Mesenteric fat pad (tissue), 1 donor: ENCODE results near the gene CACNG7. TPM values are rescaled to one million over a fixed set of nuclear protein-coding genes. Genes with fewer than 3 reads are reported as not detected.
"Not testable (repeated sequence)": the region's sequence is repeated elsewhere in the genome, so short reads cannot be mapped to it uniquely, and the experiment has no call there.

Experiments used
- DNase-seq: peaks from one replicate; pipeline ENCODE4 v3.0.0-alpha.2; 2020; ENCODE audit warnings: low spot score
- long read RNA-seq: library from polyadenylated mRNA; unstranded; transcript quantifications from one replicate; pipeline ENCODE4 v2.0.0, GENCODE V29; 2020
- total RNA-seq: library from RNA; stranded (reverse); fragmentation: NEBNext Ultra II Directional; extraction: Animal tissue kit (Norgen Biotek cat#: 25700); gene quantifications from one replicate; pipeline ENCODE4 v1.2.1, GENCODE V29; 2021
- donor health status: DM: yes; HTN: yes; CAD: no.

The CACNG7 gene
- total RNA-seq = not detected
- long read RNA-seq = 0 reads

GRCh38 chr19:53908935-53909415, at the start of gene CACNG7:
TSS of gene CACNG7 (plus strand) at chr19:53909278. CDS start at chr19:53912832, 3,554 bp downstream.
- no peak for DNase-seq

GRCh38 chr19:53864308-53864836, 44.7 kb upstream of the CACNG7 start:
- no peak for DNase-seq

- no peak for DNase-seq
Measured at GRCh38 chr19:53865523-53865917, 43.6 kb upstream of the CACNG7 start.

DNA sequence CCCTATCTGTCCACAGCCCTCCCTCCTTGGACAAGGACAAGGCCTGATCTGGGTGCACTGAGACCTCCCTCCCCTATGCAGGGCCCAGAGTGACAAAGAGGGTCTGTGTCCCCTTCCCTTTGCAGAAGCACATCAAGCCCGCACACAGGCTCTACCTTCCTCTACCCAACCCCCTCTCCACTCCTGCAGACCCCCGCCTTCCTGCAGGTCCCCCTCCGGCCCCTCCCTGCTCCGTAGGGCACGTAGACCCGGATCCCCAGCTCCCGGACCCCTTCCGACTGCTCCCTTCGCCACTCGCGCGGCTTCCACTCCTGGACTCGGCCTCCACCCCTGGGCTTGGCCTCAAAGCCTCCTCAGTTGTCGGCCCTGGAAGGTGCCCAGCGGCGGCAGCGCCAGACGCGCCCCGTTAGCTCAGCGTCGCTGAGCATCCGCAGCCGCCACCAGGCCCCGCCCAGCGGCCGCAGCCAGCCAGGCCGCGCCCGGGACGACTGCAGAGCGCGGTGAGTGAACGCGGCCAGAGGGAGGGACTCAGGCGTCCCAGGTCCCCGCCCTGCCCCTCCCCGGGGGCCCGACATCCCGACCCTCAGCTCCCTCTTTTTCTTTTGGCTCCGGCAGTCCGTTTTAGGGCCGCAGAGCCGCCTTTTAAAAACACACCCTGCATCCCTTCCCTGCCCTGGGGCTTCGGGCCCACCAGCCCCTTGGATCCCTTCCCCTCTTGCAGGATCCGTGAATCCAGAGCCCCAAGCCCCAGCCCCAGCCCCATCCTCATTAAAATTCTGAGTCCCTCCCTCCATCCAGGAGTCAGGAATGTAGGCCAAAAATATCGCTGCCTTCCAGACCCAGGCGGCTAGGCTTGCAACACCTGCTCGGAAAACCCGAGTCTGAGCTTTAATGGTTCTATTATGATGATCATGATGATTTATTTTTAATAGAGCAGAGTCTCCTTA, 42.9 kb upstream of the CACNG7 start:
- DNase-seq = peak; percentile 96

- DNase-seq = no peak
Measured at GRCh38 chr19:53866865-53867224, 42.2 kb upstream of the CACNG7 start.

DNA sequence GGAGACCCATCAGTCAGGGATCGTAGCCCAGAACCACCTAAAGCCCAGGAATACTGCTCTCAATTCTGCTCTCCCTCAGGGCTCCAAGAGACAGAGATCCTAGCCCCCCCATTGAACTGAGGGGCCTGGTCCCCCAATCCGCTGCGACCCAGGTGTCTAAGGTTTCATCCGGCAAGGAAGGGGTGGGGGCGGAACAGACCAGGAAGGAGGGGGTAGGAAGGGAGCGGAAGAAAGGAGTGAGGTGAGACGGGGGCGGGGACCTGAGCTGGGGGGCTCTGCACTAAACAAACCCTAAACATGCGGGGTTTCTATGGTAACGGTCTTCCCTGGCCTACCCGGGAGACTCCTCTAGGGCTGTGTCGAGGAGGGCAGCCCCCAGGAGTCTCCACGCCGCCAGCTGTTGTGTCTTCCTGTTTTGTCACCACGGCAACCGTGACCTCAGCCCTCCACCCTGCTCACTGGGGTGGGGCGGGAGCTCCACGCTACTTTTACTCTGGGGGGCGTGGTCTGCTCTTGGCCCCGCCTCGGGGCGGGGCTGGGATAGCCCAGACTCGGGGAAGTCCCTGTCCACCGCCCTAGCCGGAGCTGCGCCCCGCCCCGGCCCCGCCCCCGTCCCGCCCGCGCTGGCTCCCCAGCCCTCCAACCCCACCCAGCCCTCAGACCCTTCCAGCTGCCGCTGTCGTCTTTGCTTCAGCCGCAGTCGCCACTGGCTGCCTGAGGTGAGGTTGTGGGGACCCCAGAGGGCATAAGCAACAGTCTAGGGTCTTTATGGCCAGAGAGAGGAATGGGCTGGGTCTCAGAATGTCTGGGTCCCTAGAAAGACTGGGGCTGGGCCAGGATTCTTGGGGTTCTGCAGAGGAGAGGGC, 41.6 kb upstream of the CACNG7 start, which contains the start of gene MYADM:
MYADM (plus strand) TSS at position 659 of the 866 bp plus-strand sequence. CDS start 5,647 bp downstream, outside the sequence.
- DNase-seq = peak; percentile 99

DNA sequence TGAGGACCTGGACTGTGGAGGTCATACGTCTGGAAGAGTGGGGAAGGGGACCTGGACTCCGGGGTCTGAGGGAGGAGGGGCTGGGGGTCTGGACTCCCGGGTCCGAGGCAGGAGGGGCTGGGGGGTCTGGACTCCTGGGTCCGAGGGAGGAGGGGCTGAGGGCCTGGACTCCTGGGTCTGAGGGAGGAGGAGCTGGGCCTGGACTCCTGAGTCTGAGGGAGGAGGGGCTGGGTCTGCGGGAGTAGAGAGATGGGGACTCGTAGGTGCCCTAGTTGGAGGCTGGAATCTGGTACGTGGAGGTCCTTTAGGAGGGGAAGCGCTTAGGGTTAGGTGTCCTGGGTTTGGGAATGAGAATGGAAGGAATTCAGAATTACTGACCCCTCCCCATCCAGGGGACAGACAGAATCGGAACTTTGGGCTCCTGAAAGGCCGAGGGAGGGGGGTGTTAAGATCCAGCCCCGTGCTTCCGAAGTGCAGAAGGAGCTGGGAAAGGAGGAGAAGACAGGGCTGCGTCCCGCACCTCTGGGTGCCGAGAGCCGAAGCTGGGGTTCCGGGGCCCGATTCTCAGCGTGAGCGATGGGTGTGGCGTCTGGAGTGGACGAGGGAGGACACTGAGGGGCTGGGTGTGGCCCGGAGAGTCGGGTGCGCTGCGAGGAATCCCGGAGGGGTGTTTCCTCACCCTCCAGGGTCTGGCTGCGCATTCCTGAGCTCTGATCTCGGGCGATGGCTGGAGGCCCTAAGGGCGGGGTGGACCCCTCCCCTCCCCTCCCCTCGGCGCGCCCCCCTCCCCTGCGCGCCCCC, 40.8 kb upstream of the CACNG7 start:
- peak; percentile 92 for DNase-seq

- DNase-seq = peak; percentile 97
Measured at GRCh38 chr19:53868892-53869804, 39.9 kb upstream of the CACNG7 start.

DNA sequence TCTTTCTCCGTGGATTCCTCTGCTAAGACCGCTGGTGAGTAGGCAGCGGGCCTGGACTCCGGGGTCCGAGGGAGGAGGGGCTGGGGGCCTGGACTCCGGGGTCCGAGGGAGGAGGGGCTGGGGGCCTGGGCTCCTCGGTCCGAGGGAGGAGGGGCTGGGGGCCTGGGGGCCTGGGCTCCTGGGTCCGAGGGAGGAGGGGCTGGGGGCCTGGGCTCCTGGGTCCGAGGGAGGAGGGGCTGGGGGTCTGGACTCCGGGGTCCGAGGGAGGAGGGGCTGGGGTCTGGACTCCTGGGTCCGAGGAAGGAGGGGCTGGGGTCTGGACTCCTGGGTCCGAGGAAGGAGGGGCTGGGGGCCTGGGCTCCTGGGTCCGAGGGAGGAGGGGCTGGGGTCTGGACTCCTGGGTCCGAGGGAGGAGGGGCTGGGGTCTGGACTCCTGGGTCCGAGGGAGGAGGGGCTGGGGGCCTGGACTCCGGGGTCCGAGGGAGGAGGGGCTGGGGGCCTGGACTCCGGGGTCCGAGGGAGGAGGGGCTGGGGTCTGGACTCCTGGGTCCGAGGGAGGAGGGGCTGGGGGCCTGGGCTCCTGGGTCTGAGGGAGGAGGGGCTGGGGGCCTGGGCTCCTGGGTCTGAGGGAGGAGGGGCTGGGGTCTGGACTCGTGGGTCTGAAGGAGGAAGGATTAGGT, 39.1 kb upstream of the CACNG7 start:
- DNase-seq = not testable (repeated sequence)

DNA sequence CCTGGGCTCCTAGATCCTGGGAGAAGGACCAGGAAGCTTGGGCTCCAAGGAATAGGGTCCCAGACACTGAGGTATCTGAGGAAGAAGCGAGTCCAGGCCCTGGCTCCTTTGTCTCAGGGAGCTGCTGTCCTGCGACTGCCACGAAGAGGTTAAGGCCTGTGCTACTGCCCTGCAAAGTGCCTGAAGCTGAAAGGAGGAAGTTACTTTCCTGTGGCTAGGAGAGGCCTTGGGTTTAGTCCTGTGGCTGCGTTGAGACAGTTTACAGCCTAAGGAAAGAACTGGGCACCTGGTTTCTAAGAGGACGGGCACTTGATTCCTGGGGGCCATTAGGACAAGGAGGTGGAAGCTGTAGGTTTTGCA, 38.6 kb upstream of the CACNG7 start:
- DNase-seq = no peak

DNA sequence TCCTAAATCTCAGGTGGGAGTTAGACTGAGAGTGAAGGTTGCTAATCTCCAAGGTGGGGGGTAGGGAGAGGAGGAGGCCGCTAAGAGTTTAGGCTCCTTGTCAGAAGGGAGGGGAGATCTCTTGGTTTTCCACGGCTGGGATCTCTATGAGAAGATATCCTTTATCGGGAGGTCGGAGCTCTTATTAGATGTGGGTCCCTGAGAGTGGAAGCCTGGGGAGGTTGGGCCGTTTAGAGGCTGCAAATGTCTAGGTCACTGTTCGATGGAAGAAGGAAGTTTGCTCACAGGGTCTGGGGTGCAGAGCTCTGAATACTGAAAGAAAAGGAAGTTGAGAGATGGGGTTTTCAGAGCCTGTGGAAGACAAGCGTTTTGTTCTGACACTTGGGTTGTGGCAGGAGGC, 37.6 kb upstream of the CACNG7 start:
- no peak for DNase-seq

DNA sequence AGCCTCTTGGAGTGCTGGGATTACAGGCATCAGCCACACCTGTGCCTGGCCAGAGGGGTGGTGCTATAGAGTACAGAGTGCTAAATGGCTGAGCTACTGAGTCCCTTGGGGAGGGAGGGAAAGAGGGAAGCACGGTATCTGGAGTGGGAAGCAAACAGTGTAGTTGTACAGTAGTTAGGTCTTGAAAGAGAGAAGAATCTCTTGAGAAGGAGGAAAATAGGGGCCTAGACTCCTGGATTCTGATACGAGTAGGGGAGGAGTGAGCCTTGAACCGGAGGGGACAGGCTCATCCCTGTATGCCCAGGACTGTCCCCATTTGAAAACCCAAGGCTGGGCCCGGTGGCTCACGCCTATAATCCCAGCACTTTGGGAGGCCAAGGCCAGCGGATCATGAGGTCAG, 36.3 kb upstream of the CACNG7 start:
- DNase-seq = no peak

- no peak for DNase-seq
Measured at GRCh38 chr19:53873773-53874605, 35.1 kb upstream of the CACNG7 start.

DNA sequence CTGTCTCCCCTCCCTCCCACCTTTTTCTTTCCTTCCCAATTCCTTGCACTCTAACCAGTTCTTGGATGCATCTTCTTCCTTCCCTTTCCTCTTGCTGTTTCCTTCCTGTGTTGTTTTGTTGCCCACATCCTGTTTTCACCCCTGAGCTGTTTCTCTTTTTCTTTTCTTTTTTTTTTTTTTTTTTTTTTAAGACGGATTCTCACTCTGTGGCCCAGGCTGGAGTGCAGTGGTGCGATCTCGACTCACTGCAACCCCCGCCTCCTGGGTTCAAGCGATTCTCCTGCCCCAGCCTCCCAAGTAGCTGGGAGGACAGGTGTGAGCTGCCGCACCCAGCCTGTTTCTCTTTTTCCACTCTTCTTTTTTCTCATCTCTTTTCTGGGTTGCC, 34.5 kb upstream of the CACNG7 start:
- no peak for DNase-seq

GRCh38 chr19:53875602-53876325, 33.3 kb upstream of the CACNG7 start:
- no peak for DNase-seq

DNA sequence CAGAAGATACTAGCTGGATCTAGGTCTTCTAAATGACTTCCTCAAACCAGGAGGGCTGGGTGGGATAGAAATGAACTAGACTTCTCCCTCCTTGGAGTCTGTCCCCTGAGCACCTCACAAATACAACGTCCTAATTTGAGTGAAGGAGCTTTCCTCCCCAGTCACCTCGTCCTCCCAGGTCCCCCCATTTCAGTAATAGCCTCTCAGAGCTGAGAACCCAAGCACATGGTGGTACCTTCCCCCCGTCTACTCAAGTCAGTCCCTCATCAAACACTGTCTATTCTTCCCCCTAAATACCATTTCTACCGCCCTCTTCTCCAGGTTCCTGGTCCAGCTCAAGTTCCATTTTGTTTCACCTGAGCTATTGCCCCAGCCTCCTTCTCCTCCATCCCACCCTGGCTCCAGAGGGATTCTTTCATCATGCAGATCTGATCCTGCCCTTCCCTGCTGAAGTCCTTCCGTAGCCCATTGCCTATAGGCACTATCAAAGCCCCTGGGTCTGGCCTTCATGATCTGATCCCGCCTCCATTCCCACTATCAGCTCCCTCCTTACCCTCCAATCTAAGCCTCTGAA, 32.3 kb upstream of the CACNG7 start:
- DNase-seq = no peak

DNA sequence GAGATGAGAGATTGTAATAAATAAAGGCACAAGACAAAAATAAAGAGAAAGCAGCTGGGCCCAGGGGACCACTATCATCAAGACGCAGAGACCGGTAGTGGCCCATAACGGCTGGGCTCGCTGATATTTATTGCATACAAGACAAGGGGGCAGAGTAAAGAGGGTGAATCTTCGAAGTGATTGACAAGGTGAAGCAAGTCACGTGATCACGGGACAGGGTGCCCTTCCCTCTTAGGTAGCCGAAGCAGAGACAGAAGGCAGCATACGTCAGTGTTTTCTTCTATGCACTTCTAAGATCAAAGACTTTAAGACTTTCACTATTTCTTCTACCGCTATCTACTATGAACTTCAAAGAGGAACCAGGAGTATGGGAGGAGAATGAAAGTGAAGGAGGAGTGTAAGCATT, 31.7 kb upstream of the CACNG7 start:
- no peak for DNase-seq
